TTC549 (cell line): ENCODE results near the gene CD70.
"Not testable (repeated sequence)": the region's sequence is repeated elsewhere in the genome, so short reads cannot be mapped to it uniquely, and the experiment has no call there.

Experiments
- FAIRE-seq: peaks from 2 replicates; lab custom pipeline; 2012; peaks lifted over from hg19 to GRCh38; lab: Jason Lieb, UNC

Gene CD70

GRCh38 chr19:6590827-6591319 is at the start of gene CD70:
Gene CD70, minus strand, starts transcription at chr19:6591150. Its CDS starts 148 bp downstream, at chr19:6591002.
- FAIRE-seq = no peak

GRCh38 chr19:6640333-6640732 is 49.4 kb upstream of the CD70 start:
- FAIRE-seq = not testable (repeated sequence)

GRCh38 chr19:6639439-6639838 is 48.5 kb upstream of the CD70 start:
- no peak for FAIRE-seq

- not testable (repeated sequence) for FAIRE-seq
These were observed 42.5 kb upstream of the CD70 start for GRCh38 chr19:6633456-6633813.

GRCh38 chr19:6632747-6633455 is 42.0 kb upstream of the CD70 start:
- FAIRE-seq = peak; percentile 66

GRCh38 chr19:6632002-6632621 is 41.2 kb upstream of the CD70 start:
- peak; percentile 88 for FAIRE-seq

GRCh38 chr19:6626764-6627163 is 35.8 kb upstream of the CD70 start:
- no peak for FAIRE-seq

GRCh38 chr19:6617374-6617773 is 26.4 kb upstream of the CD70 start:
- no peak for FAIRE-seq

- no peak for FAIRE-seq
These were observed 25.1 kb upstream of the CD70 start for GRCh38 chr19:6616011-6616410.

- no peak for FAIRE-seq
These were observed 22.8 kb upstream of the CD70 start for GRCh38 chr19:6613711-6614110.

- no peak for FAIRE-seq
These were observed 20.2 kb upstream of the CD70 start for GRCh38 chr19:6610934-6611852.

GRCh38 chr19:6608940-6609339 is 18.0 kb upstream of the CD70 start:
- FAIRE-seq = no peak

GRCh38 chr19:6608146-6608545 is 17.2 kb upstream of the CD70 start:
- not testable (repeated sequence) for FAIRE-seq

- not testable (repeated sequence) for FAIRE-seq
These were observed 15.5 kb upstream of the CD70 start for GRCh38 chr19:6606276-6607070.

- FAIRE-seq = no peak
These were observed 14.0 kb upstream of the CD70 start for GRCh38 chr19:6604906-6605305.

- FAIRE-seq = no peak
These were observed 11.8 kb upstream of the CD70 start for GRCh38 chr19:6602729-6603114.

GRCh38 chr19:6601537-6602052 is 10.6 kb upstream of the CD70 start:
- not testable (repeated sequence) for FAIRE-seq

- not testable (repeated sequence) for FAIRE-seq
These were observed 10.1 kb upstream of the CD70 start for GRCh38 chr19:6600951-6601536.

- FAIRE-seq = no peak
These were observed 9.0 kb upstream of the CD70 start for GRCh38 chr19:6599866-6600454.

GRCh38 chr19:6598254-6598892 is 7.4 kb upstream of the CD70 start:
- not testable (repeated sequence) for FAIRE-seq
